Transverse colon (tissue), 4 donors: ENCODE data around the gene KRT84.

Experiments
- POLR2A ChIP-seq: fragments of 450-650 bp; IDR thresholded peaks from one replicate; pipeline ENCODE4 v1.6.1; 2016; ENCODE audit warnings: antibody characterized with exemption, mild to moderate bottlenecking, moderate library complexity
- POLR2AphosphoS5 ChIP-seq, 3 donors: sonication (generic); formaldehyde crosslinking; IDR thresholded peaks; one replicate each; pipeline ENCODE4 v1.6.1; 2016; ENCODE audit warnings: antibody characterized with exemption in 3 of 3
- TF ChIP-seq, protein P1 (sequence below), 5 experiments: fragments of 200-600 bp in 3 of 5; fragments of 450-650 bp in 2 of 5; sonication (generic) in 3 of 5; IDR thresholded peaks; 1 replicate in 2 of 5; 2 replicates in 3 of 5; pipeline ENCODE4 v1.5.1; 2016 to 2017; ENCODE audit warnings: antibody characterized with exemption in 5 of 5, inconsistent platforms in 3 of 5, mild to moderate bottlenecking in 2 of 5, moderate library complexity in 1 of 5

DNA sequence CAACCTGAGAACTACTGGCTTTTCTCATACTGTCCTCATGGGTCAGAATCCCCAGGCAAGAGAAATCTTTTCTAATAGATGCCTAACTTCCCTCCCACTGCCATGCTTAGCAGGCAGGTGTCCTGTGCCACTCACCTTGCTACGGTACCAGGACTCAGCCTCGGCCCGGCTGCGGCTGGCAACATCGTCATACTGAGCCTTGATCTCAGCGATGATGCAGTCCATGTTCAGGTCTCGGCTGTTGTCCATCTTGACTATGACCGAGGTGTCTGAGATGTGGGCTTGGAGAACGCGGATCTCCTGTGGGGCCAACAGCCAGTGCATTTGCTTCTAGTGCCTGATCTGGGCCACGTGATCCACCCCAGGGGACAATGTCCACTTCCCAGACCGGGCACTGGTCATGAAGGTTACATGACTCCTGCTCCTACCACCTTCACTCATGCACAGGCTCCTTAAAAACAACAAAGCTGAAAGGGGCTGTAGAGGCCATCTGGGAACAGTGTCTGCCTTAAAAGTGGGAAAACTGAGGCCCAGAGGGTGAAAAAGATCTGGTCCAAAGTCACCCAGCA, 22.3 kb downstream of the KRT84 start:
- TF ChIP-seq, protein P1, sequence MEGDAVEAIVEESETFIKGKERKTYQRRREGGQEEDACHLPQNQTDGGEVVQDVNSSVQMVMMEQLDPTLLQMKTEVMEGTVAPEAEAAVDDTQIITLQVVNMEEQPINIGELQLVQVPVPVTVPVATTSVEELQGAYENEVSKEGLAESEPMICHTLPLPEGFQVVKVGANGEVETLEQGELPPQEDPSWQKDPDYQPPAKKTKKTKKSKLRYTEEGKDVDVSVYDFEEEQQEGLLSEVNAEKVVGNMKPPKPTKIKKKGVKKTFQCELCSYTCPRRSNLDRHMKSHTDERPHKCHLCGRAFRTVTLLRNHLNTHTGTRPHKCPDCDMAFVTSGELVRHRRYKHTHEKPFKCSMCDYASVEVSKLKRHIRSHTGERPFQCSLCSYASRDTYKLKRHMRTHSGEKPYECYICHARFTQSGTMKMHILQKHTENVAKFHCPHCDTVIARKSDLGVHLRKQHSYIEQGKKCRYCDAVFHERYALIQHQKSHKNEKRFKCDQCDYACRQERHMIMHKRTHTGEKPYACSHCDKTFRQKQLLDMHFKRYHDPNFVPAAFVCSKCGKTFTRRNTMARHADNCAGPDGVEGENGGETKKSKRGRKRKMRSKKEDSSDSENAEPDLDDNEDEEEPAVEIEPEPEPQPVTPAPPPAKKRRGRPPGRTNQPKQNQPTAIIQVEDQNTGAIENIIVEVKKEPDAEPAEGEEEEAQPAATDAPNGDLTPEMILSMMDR (IDR thresholded peaks at IDR 0.05) = no peak
- TF ChIP-seq POLR2AphosphoS5 (IDR thresholded peaks at IDR 0.05) = no peak
- TF ChIP-seq POLR2A = no peak
